GM23338 (cell line): ENCODE data around the gene NEDD1.

ENCODE experiments used
- CREB1 ChIP-seq: fragments of 250-450 bp; sonication (Bioruptor Pico); IDR thresholded peaks from 2 replicates; pipeline ENCODE4 v1.5.0; 2020; ENCODE audit warnings: low read depth, mild to moderate bottlenecking, moderate library complexity
- CTCF ChIP-seq, 2 experiments: fragments of 200-600 bp in 1 of 2; sonication (generic) in 1 of 2; conservative IDR thresholded peaks; 2 replicates each; pipeline versions ENCODE4 v1.5.1 to v1.6.1; 2016 to 2017; ENCODE audit warnings: antibody characterized with exemption in 2 of 2, low read depth in 2 of 2, mild to moderate bottlenecking in 2 of 2, moderate library complexity in 1 of 2
- EZH2 ChIP-seq: fragments of 200-600 bp; sonication (generic); IDR thresholded peaks from one replicate; pipeline ENCODE4 v1.8.0; 2017; ENCODE audit warnings: antibody characterized with exemption, mild to moderate bottlenecking, low read depth; ENCODE audit not compliant: unreplicated experiment
- EZH2phosphoT487 ChIP-seq: fragments of 200-600 bp; sonication (generic); IDR thresholded peaks from one replicate; pipeline ENCODE4 v1.8.1; 2018; ENCODE audit warnings: antibody characterized with exemption; ENCODE audit not compliant: unreplicated experiment
- JUNB ChIP-seq: IDR thresholded peaks from one replicate; pipeline ENCODE4 v1.6.1; 2016; ENCODE audit warnings: antibody characterized with exemption; ENCODE audit not compliant: unreplicated experiment
- POLR2AphosphoS5 ChIP-seq: IDR thresholded peaks from 2 replicates; pipeline ENCODE4 v1.6.1; 2016; ENCODE audit warnings: antibody characterized with exemption, low read depth
- ZNF331 ChIP-seq: fragments of 250-450 bp; sonication (Bioruptor Pico); IDR thresholded peaks from 2 replicates; pipeline ENCODE4 v1.5.0; 2020; ENCODE audit warnings: low read depth, mild to moderate bottlenecking, moderate library complexity
- TF ChIP-seq, protein P1 (sequence below): IDR thresholded peaks from one replicate; pipeline ENCODE4 v1.6.1; 2018; ENCODE audit warnings: antibody characterized with exemption; ENCODE audit not compliant: unreplicated experiment
- TF ChIP-seq, protein P2 (sequence below): fragments of 250-450 bp; sonication (Bioruptor Pico); IDR thresholded peaks from 2 replicates; pipeline ENCODE4 v1.5.0; 2020; ENCODE audit warnings: mild to moderate bottlenecking, moderate library complexity

DNA sequence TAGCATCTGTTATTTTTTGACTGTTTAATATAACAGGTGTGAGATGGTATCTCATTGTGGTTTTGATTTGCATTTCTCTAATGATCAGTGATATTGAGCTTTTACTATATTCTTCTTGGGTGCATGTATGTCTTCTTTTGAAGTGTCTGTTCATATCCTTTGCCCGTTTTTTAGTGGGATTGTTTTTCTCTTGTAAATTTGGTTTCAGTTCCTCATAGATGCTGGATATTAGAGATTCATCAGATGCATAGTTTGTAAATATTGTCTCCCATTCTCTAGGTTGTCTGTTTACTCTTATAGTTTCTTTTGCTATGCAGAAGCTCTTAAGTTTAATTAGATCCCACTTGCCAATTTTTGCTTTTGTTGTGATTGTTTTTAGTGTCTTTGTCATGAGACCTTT lies 48.9 kb upstream of the NEDD1 start:
- TF ChIP-seq EZH2 (no peak), POLR2AphosphoS5 (no peak), CTCF (conservative IDR thresholded peaks at IDR 0.05; ENCODE audit: low read depth in 2 of 2) (no peak), CREB1 (CRISPR knock-in tag) (no peak), EZH2phosphoT487 (no peak), JUNB (no peak), ZNF331 (CRISPR knock-in tag) (no peak)
- TF ChIP-seq, protein P1, sequence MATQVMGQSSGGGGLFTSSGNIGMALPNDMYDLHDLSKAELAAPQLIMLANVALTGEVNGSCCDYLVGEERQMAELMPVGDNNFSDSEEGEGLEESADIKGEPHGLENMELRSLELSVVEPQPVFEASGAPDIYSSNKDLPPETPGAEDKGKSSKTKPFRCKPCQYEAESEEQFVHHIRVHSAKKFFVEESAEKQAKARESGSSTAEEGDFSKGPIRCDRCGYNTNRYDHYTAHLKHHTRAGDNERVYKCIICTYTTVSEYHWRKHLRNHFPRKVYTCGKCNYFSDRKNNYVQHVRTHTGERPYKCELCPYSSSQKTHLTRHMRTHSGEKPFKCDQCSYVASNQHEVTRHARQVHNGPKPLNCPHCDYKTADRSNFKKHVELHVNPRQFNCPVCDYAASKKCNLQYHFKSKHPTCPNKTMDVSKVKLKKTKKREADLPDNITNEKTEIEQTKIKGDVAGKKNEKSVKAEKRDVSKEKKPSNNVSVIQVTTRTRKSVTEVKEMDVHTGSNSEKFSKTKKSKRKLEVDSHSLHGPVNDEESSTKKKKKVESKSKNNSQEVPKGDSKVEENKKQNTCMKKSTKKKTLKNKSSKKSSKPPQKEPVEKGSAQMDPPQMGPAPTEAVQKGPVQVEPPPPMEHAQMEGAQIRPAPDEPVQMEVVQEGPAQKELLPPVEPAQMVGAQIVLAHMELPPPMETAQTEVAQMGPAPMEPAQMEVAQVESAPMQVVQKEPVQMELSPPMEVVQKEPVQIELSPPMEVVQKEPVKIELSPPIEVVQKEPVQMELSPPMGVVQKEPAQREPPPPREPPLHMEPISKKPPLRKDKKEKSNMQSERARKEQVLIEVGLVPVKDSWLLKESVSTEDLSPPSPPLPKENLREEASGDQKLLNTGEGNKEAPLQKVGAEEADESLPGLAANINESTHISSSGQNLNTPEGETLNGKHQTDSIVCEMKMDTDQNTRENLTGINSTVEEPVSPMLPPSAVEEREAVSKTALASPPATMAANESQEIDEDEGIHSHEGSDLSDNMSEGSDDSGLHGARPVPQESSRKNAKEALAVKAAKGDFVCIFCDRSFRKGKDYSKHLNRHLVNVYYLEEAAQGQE: no peak
- TF ChIP-seq, protein P2, sequence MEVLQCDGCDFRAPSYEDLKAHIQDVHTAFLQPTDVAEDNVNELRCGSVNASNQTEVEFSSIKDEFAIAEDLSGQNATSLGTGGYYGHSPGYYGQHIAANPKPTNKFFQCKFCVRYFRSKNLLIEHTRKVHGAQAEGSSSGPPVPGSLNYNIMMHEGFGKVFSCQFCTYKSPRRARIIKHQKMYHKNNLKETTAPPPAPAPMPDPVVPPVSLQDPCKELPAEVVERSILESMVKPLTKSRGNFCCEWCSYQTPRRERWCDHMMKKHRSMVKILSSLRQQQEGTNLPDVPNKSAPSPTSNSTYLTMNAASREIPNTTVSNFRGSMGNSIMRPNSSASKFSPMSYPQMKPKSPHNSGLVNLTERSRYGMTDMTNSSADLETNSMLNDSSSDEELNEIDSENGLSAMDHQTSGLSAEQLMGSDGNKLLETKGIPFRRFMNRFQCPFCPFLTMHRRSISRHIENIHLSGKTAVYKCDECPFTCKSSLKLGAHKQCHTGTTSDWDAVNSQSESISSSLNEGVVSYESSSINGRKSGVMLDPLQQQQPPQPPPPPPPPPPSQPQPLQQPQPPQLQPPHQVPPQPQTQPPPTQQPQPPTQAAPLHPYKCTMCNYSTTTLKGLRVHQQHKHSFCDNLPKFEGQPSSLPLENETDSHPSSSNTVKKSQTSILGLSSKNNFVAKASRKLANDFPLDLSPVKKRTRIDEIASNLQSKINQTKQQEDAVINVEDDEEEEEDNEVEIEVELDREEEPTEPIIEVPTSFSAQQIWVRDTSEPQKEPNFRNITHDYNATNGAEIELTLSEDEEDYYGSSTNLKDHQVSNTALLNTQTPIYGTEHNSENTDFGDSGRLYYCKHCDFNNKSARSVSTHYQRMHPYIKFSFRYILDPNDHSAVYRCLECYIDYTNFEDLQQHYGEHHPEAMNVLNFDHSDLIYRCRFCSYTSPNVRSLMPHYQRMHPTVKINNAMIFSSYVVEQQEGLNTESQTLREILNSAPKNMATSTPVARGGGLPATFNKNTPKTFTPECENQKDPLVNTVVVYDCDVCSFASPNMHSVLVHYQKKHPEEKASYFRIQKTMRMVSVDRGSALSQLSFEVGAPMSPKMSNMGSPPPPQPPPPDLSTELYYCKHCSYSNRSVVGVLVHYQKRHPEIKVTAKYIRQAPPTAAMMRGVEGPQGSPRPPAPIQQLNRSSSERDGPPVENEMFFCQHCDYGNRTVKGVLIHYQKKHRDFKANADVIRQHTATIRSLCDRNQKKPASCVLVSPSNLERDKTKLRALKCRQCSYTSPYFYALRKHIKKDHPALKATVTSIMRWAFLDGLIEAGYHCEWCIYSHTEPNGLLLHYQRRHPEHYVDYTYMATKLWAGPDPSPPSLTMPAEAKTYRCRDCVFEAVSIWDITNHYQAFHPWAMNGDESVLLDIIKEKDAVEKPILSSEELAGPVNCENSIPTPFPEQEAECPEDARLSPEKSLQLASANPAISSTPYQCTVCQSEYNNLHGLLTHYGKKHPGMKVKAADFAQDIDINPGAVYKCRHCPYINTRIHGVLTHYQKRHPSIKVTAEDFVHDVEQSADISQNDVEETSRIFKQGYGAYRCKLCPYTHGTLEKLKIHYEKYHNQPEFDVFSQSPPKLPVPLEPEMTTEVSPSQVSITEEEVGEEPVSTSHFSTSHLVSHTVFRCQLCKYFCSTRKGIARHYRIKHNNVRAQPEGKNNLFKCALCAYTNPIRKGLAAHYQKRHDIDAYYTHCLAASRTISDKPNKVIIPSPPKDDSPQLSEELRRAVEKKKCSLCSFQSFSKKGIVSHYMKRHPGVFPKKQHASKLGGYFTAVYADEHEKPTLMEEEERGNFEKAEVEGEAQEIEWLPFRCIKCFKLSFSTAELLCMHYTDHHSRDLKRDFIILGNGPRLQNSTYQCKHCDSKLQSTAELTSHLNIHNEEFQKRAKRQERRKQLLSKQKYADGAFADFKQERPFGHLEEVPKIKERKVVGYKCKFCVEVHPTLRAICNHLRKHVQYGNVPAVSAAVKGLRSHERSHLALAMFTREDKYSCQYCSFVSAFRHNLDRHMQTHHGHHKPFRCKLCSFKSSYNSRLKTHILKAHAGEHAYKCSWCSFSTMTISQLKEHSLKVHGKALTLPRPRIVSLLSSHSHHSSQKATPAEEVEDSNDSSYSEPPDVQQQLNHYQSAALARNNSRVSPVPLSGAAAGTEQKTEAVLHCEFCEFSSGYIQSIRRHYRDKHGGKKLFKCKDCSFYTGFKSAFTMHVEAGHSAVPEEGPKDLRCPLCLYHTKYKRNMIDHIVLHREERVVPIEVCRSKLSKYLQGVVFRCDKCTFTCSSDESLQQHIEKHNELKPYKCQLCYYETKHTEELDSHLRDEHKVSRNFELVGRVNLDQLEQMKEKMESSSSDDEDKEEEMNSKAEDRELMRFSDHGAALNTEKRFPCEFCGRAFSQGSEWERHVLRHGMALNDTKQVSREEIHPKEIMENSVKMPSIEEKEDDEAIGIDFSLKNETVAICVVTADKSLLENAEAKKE: no peak
